Kidney (tissue), 14 donors: Measurements from ENCODE around the gene SPTLC3. TPM values are rescaled to one million over a fixed set of nuclear protein-coding genes. Genes with fewer than 3 reads are reported as not detected.

Experiments used
- DNase-seq, 5 donors: peaks; one replicate each; pipeline ENCODE4 v3.0.0-alpha.2; 2013 to 2020
- FAIRE-seq: peaks from 2 replicates; lab custom pipeline; 2012; peaks lifted over from hg19 to GRCh38; lab: Jason Lieb, UNC
- H3K27ac ChIP-seq, 2 donors: one replicate each; pipeline ENCODE4 v1.7.0; 2013; ENCODE audit warnings: low read depth in 2 of 2, low read length in 2 of 2, inconsistent platforms in 1 of 2
- H3K27me3 ChIP-seq: one replicate; pipeline ENCODE4 v1.7.1; 2013; ENCODE audit warnings: low read length, inconsistent platforms; ENCODE audit not compliant: control insufficient read depth, insufficient read depth
- H3K36me3 ChIP-seq, 3 donors: one replicate each; pipeline versions ENCODE4 v1.7.0 to v1.7.1; 2013; ENCODE audit warnings: low read length in 3 of 3, control low read depth in 1 of 3, inconsistent platforms in 1 of 3; ENCODE audit not compliant: insufficient read depth in 3 of 3, control insufficient read depth in 2 of 3
- H3K4me1 ChIP-seq, 3 donors: one replicate each; pipeline versions ENCODE4 v1.7.0 to v1.7.1; 2013; ENCODE audit warnings: low read length in 3 of 3, inconsistent platforms in 1 of 3, low read depth in 1 of 3; ENCODE audit not compliant: control insufficient read depth in 2 of 3, insufficient read depth in 2 of 3
- H3K4me3 ChIP-seq, 3 donors: one replicate each; pipeline versions ENCODE4 v1.7.0 to v1.8.1; 2013; ENCODE audit warnings: low read length in 3 of 3, control low read depth in 1 of 3, inconsistent platforms in 1 of 3
- H3K9ac ChIP-seq, 3 donors: one replicate each; pipeline versions ENCODE4 v1.7.0 to v1.7.1; 2013; ENCODE audit warnings: low read length in 3 of 3, control low read depth in 1 of 3, inconsistent platforms in 1 of 3
- H3K9me3 ChIP-seq, 3 donors: one replicate each; pipeline versions ENCODE4 v1.7.0 to v1.7.1; 2013; ENCODE audit warnings: low read length in 3 of 3, control low read depth in 1 of 3, inconsistent platforms in 1 of 3; ENCODE audit not compliant: control insufficient read depth in 2 of 3, insufficient read depth in 1 of 3
- CTCF ChIP-seq: IDR thresholded peaks from 3 replicates; pipeline ENCODE4 v1.5.1; 2012; ENCODE audit warnings: mild to moderate bottlenecking, moderate library complexity, borderline replicate concordance; ENCODE audit not compliant: insufficient read depth; ENCODE audit errors: extremely low read depth
- intact Hi-C: fragments of 100-400 bp; cut with DNase I; formaldehyde crosslinking; loops from one replicate; pipeline ENCODE4 v1.11.1; 2022
- polyA plus RNA-seq: library from polyadenylated mRNA; stranded (reverse); fragments of 350-450 nt; fragmentation: Illumina TruSeq; extraction: RNeasy Lipid Tissue Mini Kit (QIAGEN cat#74804); gene quantifications from one replicate; pipeline ENCODE4 v1.2.3, GENCODE V29; 2014; ENCODE audit warnings: low read depth, low replicate concordance; ENCODE audit not compliant: insufficient read depth
- total RNA-seq: library from RNA; stranded (reverse); fragmentation: NEBNext Ultra II Directional; extraction: Animal tissue kit (Norgen Biotek cat#: 25700); gene quantifications from one replicate; pipeline ENCODE4 v1.2.1, GENCODE V29; 2021
- donor health status: control.
- donor health status: control.
- donor health status: control.
- donor health status: control.
- donor health status: control.
- donor health status: DM: yes; HTN: yes; CAD: no.
- donor health status: Normal renal cell carcinoma (clear cell type).

SPTLC3 gene
- total and polyA plus RNA-seq, 2 donors from 2014 or later, result 7.1 to 65.9 TPM

GRCh38 chr20:13180986-13181889 lies 172.5 kb downstream of the SPTLC3 start:
- Histone ChIP-seq H3K9me3 (peaks cover 0 to 7% (median 1%) of the 10 kb centered on the region in 3 donors), H3K4me1 (no peaks in the 10 kb centered on the region), H3K36me3 (no peaks in the 10 kb centered on the region), H3K9ac (no peak overlapping the region), H3K27ac (no peak overlapping the region), H3K4me3 (no peak overlapping the region), H3K27me3 (no peaks in the 10 kb centered on the region)
- intact Hi-C loops, result no loop called here
- DNase-seq, result no peak
- no peak for FAIRE-seq
- no peak for TF ChIP-seq CTCF

GRCh38 chr20:13183005-13183404 lies 174.2 kb downstream of the SPTLC3 start:
- Histone ChIP-seq H3K9me3 (peaks cover 0 to 4% (median 1%) of the 10 kb centered on the region in 3 donors), H3K27me3 (no peaks in the 10 kb centered on the region), H3K36me3 (no peaks in the 10 kb centered on the region), H3K27ac (no peak overlapping the region), H3K9ac (no peak overlapping the region), H3K4me3 (no peak overlapping the region), H3K4me1 (no peaks in the 10 kb centered on the region)
- no peak for TF ChIP-seq CTCF
- DNase-seq (no peak), FAIRE-seq (no peak)
- intact Hi-C loops, result no loop called here

- Histone ChIP-seq H3K9ac (no peak overlapping the region), H3K27me3 (no peaks in the 10 kb centered on the region), H3K36me3 (no peaks in the 10 kb centered on the region), H3K27ac (no peak overlapping the region), H3K4me3 (no peak overlapping the region), H3K4me1 (no peaks in the 10 kb centered on the region), H3K9me3 (no peaks in the 10 kb centered on the region)
- intact Hi-C loops, result no loop called here
- DNase-seq (no peak), FAIRE-seq (no peak)
- TF ChIP-seq CTCF, result no peak
These were observed 177.4 kb downstream of the SPTLC3 start for GRCh38 chr20:13186043-13186774.
